Bronchial epithelial cell (primary cell): ENCODE results near the gene ATP5ME. TPM values are rescaled to one million over a fixed set of nuclear protein-coding genes. Genes with fewer than 3 reads are reported as not detected.

Experiments
- DNase-seq: peaks from one replicate; pipeline ENCODE4 v3.0.0-alpha.2; 2010; ENCODE audit warnings: low read depth
- FAIRE-seq: peaks from 2 replicates; lab custom pipeline; 2011; peaks lifted over from hg19 to GRCh38; lab: Jason Lieb, UNC
- H3K27me3 ChIP-seq: 2 replicates; pipeline ENCODE4 v1.5.1; 2011; ENCODE audit warnings: low read length; ENCODE audit not compliant: control insufficient read depth, insufficient read depth
- H3K36me3 ChIP-seq: 2 replicates; pipeline ENCODE4 v1.5.1; 2011; ENCODE audit warnings: low read length; ENCODE audit not compliant: control insufficient read depth, insufficient read depth
- H3K4me3 ChIP-seq: 2 replicates; pipeline ENCODE4 v1.5.1; 2011; ENCODE audit warnings: mild to moderate bottlenecking, low read depth, low read length, control low read depth
- total RNA-seq: library from RNA; depleted of rRNA; stranded (reverse); fragments of >200 nt; gene quantifications from 2 replicates; pipeline ENCODE4 v1.2.1, GENCODE V29; 2014
- TF ChIP-seq, protein P1 (sequence below): IDR thresholded peaks from 2 replicates; pipeline ENCODE4 v1.5.1; 2011; ENCODE audit warnings: mild to moderate bottlenecking, moderate library complexity, low read length, control low read depth, inconsistent platforms; ENCODE audit not compliant: insufficient read depth, severe bottlenecking

Gene ATP5ME
- total RNA-seq, 1 donor from 2014 or later, result 70.8 TPM

- no peak for DNase-seq
- TF ChIP-seq, protein P1, sequence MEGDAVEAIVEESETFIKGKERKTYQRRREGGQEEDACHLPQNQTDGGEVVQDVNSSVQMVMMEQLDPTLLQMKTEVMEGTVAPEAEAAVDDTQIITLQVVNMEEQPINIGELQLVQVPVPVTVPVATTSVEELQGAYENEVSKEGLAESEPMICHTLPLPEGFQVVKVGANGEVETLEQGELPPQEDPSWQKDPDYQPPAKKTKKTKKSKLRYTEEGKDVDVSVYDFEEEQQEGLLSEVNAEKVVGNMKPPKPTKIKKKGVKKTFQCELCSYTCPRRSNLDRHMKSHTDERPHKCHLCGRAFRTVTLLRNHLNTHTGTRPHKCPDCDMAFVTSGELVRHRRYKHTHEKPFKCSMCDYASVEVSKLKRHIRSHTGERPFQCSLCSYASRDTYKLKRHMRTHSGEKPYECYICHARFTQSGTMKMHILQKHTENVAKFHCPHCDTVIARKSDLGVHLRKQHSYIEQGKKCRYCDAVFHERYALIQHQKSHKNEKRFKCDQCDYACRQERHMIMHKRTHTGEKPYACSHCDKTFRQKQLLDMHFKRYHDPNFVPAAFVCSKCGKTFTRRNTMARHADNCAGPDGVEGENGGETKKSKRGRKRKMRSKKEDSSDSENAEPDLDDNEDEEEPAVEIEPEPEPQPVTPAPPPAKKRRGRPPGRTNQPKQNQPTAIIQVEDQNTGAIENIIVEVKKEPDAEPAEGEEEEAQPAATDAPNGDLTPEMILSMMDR, result no peak
- H3K27me3 ChIP-seq, result no peaks in the 10 kb centered on the region
- H3K36me3 ChIP-seq, result no peaks in the 10 kb centered on the region
- no peak for FAIRE-seq
- no peak overlapping the region for H3K4me3 ChIP-seq
Observed at GRCh38 chr4:623914-624566, 50.0 kb downstream of the ATP5ME start.

- DNase-seq (no peak), FAIRE-seq (no peak)
- Histone ChIP-seq H3K27me3 (no peaks in the 10 kb centered on the region), H3K36me3 (no peaks in the 10 kb centered on the region), H3K4me3 (no peak overlapping the region)
- TF ChIP-seq, protein P1, result no peak
Observed at GRCh38 chr4:622996-623913, 50.8 kb downstream of the ATP5ME start.

Other genes with a start within 250 kb of the ATP5ME start
- gene ZNF721, start 175.1 kb downstream of the ATP5ME start, total RNA-seq, result 9.7 and 15.0 TPM in 2 replicates
- gene PIGG, start 175.1 kb downstream of the ATP5ME start, total RNA-seq, result 52.7 and 69.3 TPM in 2 replicates
- not detected in 2 replicates for gene TMEM271, start 98.0 kb downstream of the ATP5ME start, total RNA-seq
- 0.64 TPM in 1 of 2 replicates, not detected in the other for gene PDE6B, start 48.7 kb downstream of the ATP5ME start, total RNA-seq
- gene MYL5, start 266 bp upstream of the ATP5ME start, total RNA-seq, result 2.9 and 5.2 TPM in 2 replicates
- 0.53 and 1.7 TPM in 2 replicates for gene SLC49A3, start 14.9 kb upstream of the ATP5ME start, total RNA-seq
- 30.5 and 40.1 TPM in 2 replicates for gene PCGF3, start 31.6 kb upstream of the ATP5ME start, total RNA-seq
- gene CPLX1, start 151.9 kb upstream of the ATP5ME start, total RNA-seq, result not detected in 2 replicates